WTC11 (cell line): Measurements from ENCODE around the gene SMYD3. TPM values are rescaled to one million over a fixed set of nuclear protein-coding genes. Genes with fewer than 3 reads are reported as not detected.

Experiments used
- ATAC-seq: fragments of 200-7000 bp; cut with Tn5 transposase; 2 replicates; pipeline ENCODE4 v1.10.0; 2021; ENCODE audit warnings: mild to moderate bottlenecking, moderate library complexity
- CTCF ChIA-PET: fragments of 300-600 bp; sonication (Branson Sonifier 250); formaldehyde crosslinking; loops from one replicate; lab custom pipeline; 2021; ENCODE audit warnings: antibody characterized with exemption; lab: Charles Lee
- POLR2A ChIA-PET: fragments of 350-600 bp; sonication (Branson Sonifier 250); formaldehyde crosslinking; loops from one replicate; lab custom pipeline; 2021; ENCODE audit warnings: antibody characterized with exemption; lab: Charles Lee
- DNase-seq: peaks from one replicate; pipeline ENCODE4 v3.0.0; 2021; ENCODE audit warnings: low spot score
- H3K27ac Mint-ChIP-seq: 2 replicates; pipeline ENCODE4 v1.8.0; 2021; ENCODE audit warnings: mixed read lengths
- H3K27me3 Mint-ChIP-seq: 2 replicates; pipeline ENCODE4 v1.8.0; 2021; ENCODE audit warnings: low read depth, mild to moderate bottlenecking, moderate library complexity, mixed read lengths
- H3K36me3 Mint-ChIP-seq: 2 replicates; pipeline ENCODE4 v1.8.0; 2021; ENCODE audit warnings: mixed read lengths
- H3K4me1 Mint-ChIP-seq: 2 replicates; pipeline ENCODE4 v1.8.0; 2022; ENCODE audit warnings: mixed read lengths
- H3K4me3 Mint-ChIP-seq: 2 replicates; pipeline ENCODE4 v1.8.0; 2021; ENCODE audit warnings: mild to moderate bottlenecking, moderate library complexity, mixed read lengths
- H3K9me3 Mint-ChIP-seq: 2 replicates; pipeline ENCODE4 v1.8.0; 2021; ENCODE audit warnings: mixed read lengths
- E2F5 ChIP-seq: sonication (generic); formaldehyde crosslinking; IDR thresholded peaks from 2 replicates; pipeline ENCODE4 v1.8.1; 2022; ENCODE audit warnings: mild to moderate bottlenecking, moderate library complexity, missing genetic modification reagents
- ESRRA ChIP-seq: sonication (generic); formaldehyde crosslinking; IDR thresholded peaks from 2 replicates; pipeline ENCODE4 v1.8.1; 2022; ENCODE audit warnings: mild to moderate bottlenecking, missing genetic modification reagents, borderline replicate concordance
- FOXP1 ChIP-seq: sonication (generic); formaldehyde crosslinking; IDR thresholded peaks from 2 replicates; pipeline ENCODE4 v1.8.0; 2022; ENCODE audit warnings: missing genetic modification reagents, mild to moderate bottlenecking, moderate library complexity, borderline replicate concordance
- NFYB ChIP-seq: sonication (generic); formaldehyde crosslinking; conservative IDR thresholded peaks from 2 replicates; pipeline ENCODE4 v1.8.0; 2022; ENCODE audit warnings: low read depth, missing genetic modification reagents
- SOX15 ChIP-seq: fragments of 250-450 bp; sonication (Bioruptor Pico); IDR thresholded peaks from 2 replicates; pipeline ENCODE4 v1.9.0; 2021; ENCODE audit warnings: mild to moderate bottlenecking
- ZBTB43 ChIP-seq: sonication (generic); formaldehyde crosslinking; IDR thresholded peaks from 2 replicates; pipeline ENCODE4 v1.8.1; 2023; ENCODE audit warnings: mild to moderate bottlenecking, missing genetic modification reagents
- ZNF121 ChIP-seq: sonication (generic); formaldehyde crosslinking; IDR thresholded peaks from 2 replicates; pipeline ENCODE4 v1.8.0; 2023; ENCODE audit warnings: missing genetic modification reagents
- ZNF512 ChIP-seq: sonication (generic); formaldehyde crosslinking; IDR thresholded peaks from 2 replicates; pipeline ENCODE4 v1.8.1; 2022; ENCODE audit warnings: missing genetic modification reagents, borderline replicate concordance
- ZSCAN18 ChIP-seq: fragments of 250-450 bp; sonication (Bioruptor Pico); IDR thresholded peaks from 2 replicates; pipeline ENCODE4 v2.1.2; 2022; ENCODE audit warnings: mild to moderate bottlenecking, moderate library complexity
- total RNA-seq: library from RNA; stranded (reverse); gene quantifications from 3 replicates; pipeline ENCODE4 v1.2.3, GENCODE V29; 2021
- TF ChIP-seq, protein P1 (sequence below): sonication (generic); formaldehyde crosslinking; IDR thresholded peaks from 2 replicates; pipeline ENCODE4 v1.8.0; 2022; ENCODE audit warnings: missing genetic modification reagents
- TF ChIP-seq, protein P2 (sequence below): sonication (generic); formaldehyde crosslinking; IDR thresholded peaks from 2 replicates; pipeline ENCODE4 v1.8.1; 2023; ENCODE audit warnings: mild to moderate bottlenecking, moderate library complexity, missing genetic modification reagents
- TF ChIP-seq, protein P3 (sequence below): sonication (generic); formaldehyde crosslinking; conservative IDR thresholded peaks from 2 replicates; pipeline ENCODE4 v1.8.1; 2023; ENCODE audit warnings: mild to moderate bottlenecking, low read depth, missing genetic modification reagents, moderate library complexity
- TF ChIP-seq, protein P4 (sequence below): sonication (generic); formaldehyde crosslinking; IDR thresholded peaks from 2 replicates; pipeline ENCODE4 v1.8.0; 2023; ENCODE audit warnings: missing genetic modification reagents, mild to moderate bottlenecking, borderline replicate concordance

The SMYD3 gene
- total RNA-seq, 1 experiment from 2014 or later = 21.4 TPM

DNA sequence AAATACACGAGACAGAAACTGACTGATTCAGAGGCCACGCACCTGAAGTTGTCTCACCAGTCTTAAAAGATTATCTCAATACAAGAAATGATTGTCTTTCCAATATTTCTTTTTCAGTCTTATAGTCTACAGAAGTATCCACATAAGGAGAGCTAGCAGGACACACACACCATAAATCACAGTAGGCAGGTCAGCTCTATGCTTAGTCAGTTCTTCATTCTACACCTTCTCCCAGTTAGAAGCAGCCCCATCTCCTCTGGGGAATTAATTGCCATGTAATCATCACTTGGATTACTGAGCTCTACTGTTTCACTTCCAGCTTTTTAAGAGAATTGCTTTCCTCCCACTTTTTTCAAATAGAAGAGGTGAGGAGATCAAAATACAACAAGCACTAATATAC lies 59.6 kb downstream of the SMYD3 start:
- H3K36me3 Mint-ChIP-seq = peaks cover 3% of the 10 kb centered on the region
- TF ChIP-seq NFYB = no peak
- H3K4me1 Mint-ChIP-seq = peaks cover 9% of the 10 kb centered on the region
- ATAC-seq = no peak
- CTCF ChIA-PET = no interaction called here
- H3K9me3 Mint-ChIP-seq = peaks cover 9% of the 10 kb centered on the region
- POLR2A ChIA-PET = no interaction called here
- H3K27ac Mint-ChIP-seq = no peak overlapping the region
- H3K4me3 Mint-ChIP-seq = no peak overlapping the region
- DNase-seq = no peak
- H3K27me3 Mint-ChIP-seq = no peaks in the 10 kb centered on the region

GRCh38 chr1:246445503-246445902 lies 61.6 kb downstream of the SMYD3 start:
- ChIA-PET CTCF (no interaction called here), POLR2A (no interaction called here)
- DNase-seq = no peak
- Mint-ChIP-seq H3K4me3 (no peak overlapping the region), H3K27me3 (no peaks in the 10 kb centered on the region), H3K9me3 (peaks cover 12% of the 10 kb centered on the region), H3K27ac (no peak overlapping the region), H3K36me3 (peaks cover 3% of the 10 kb centered on the region), H3K4me1 (peaks cover 9% of the 10 kb centered on the region)
- TF ChIP-seq ZNF512 (CRISPR knock-in tag) = no peak
- TF ChIP-seq, protein P1, sequence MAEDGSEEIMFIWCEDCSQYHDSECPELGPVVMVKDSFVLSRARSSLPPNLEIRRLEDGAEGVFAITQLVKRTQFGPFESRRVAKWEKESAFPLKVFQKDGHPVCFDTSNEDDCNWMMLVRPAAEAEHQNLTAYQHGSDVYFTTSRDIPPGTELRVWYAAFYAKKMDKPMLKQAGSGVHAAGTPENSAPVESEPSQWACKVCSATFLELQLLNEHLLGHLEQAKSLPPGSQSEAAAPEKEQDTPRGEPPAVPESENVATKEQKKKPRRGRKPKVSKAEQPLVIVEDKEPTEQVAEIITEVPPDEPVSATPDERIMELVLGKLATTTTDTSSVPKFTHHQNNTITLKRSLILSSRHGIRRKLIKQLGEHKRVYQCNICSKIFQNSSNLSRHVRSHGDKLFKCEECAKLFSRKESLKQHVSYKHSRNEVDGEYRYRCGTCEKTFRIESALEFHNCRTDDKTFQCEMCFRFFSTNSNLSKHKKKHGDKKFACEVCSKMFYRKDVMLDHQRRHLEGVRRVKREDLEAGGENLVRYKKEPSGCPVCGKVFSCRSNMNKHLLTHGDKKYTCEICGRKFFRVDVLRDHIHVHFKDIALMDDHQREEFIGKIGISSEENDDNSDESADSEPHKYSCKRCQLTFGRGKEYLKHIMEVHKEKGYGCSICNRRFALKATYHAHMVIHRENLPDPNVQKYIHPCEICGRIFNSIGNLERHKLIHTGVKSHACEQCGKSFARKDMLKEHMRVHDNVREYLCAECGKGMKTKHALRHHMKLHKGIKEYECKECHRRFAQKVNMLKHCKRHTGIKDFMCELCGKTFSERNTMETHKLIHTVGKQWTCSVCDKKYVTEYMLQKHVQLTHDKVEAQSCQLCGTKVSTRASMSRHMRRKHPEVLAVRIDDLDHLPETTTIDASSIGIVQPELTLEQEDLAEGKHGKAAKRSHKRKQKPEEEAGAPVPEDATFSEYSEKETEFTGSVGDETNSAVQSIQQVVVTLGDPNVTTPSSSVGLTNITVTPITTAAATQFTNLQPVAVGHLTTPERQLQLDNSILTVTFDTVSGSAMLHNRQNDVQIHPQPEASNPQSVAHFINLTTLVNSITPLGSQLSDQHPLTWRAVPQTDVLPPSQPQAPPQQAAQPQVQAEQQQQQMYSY (CRISPR knock-in tag) = no peak
- TF ChIP-seq ZBTB43 (CRISPR knock-in tag) = no peak
- no peak for TF ChIP-seq FOXP1
- TF ChIP-seq, protein P2, sequence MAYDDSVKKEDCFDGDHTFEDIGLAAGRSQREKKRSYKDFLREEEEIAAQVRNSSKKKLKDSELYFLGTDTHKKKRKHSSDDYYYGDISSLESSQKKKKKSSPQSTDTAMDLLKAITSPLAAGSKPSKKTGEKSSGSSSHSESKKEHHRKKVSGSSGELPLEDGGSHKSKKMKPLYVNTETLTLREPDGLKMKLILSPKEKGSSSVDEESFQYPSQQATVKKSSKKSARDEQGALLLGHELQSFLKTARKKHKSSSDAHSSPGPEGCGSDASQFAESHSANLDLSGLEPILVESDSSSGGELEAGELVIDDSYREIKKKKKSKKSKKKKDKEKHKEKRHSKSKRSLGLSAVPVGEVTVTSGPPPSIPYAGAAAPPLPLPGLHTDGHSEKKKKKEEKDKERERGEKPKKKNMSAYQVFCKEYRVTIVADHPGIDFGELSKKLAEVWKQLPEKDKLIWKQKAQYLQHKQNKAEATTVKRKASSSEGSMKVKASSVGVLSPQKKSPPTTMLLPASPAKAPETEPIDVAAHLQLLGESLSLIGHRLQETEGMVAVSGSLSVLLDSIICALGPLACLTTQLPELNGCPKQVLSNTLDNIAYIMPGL (CRISPR knock-in tag) = no peak
- TF ChIP-seq, protein P3, sequence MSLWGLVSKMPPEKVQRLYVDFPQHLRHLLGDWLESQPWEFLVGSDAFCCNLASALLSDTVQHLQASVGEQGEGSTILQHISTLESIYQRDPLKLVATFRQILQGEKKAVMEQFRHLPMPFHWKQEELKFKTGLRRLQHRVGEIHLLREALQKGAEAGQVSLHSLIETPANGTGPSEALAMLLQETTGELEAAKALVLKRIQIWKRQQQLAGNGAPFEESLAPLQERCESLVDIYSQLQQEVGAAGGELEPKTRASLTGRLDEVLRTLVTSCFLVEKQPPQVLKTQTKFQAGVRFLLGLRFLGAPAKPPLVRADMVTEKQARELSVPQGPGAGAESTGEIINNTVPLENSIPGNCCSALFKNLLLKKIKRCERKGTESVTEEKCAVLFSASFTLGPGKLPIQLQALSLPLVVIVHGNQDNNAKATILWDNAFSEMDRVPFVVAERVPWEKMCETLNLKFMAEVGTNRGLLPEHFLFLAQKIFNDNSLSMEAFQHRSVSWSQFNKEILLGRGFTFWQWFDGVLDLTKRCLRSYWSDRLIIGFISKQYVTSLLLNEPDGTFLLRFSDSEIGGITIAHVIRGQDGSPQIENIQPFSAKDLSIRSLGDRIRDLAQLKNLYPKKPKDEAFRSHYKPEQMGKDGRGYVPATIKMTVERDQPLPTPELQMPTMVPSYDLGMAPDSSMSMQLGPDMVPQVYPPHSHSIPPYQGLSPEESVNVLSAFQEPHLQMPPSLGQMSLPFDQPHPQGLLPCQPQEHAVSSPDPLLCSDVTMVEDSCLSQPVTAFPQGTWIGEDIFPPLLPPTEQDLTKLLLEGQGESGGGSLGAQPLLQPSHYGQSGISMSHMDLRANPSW (CRISPR knock-in tag) = no peak
- no peak for TF ChIP-seq E2F5
- no peak for TF ChIP-seq SOX15 (CRISPR knock-in tag)
- no peak for TF ChIP-seq NFYB
- no peak for ATAC-seq

- CTCF ChIA-PET = no interaction called here
- H3K27ac Mint-ChIP-seq = no peak overlapping the region
- H3K4me1 Mint-ChIP-seq = peaks cover 4% of the 10 kb centered on the region
- DNase-seq (no peak), ATAC-seq (no peak)
- H3K9me3 Mint-ChIP-seq = peaks cover 12% of the 10 kb centered on the region
- peaks cover 3% of the 10 kb centered on the region for H3K36me3 Mint-ChIP-seq
- H3K27me3 Mint-ChIP-seq = no peaks in the 10 kb centered on the region
- H3K4me3 Mint-ChIP-seq = no peak overlapping the region
- POLR2A ChIA-PET = no interaction called here
- TF ChIP-seq ZNF121 (CRISPR knock-in tag) = no peak
- TF ChIP-seq ESRRA = no peak
- no peak for TF ChIP-seq ZSCAN18 (CRISPR knock-in tag)
- TF ChIP-seq, protein P4, sequence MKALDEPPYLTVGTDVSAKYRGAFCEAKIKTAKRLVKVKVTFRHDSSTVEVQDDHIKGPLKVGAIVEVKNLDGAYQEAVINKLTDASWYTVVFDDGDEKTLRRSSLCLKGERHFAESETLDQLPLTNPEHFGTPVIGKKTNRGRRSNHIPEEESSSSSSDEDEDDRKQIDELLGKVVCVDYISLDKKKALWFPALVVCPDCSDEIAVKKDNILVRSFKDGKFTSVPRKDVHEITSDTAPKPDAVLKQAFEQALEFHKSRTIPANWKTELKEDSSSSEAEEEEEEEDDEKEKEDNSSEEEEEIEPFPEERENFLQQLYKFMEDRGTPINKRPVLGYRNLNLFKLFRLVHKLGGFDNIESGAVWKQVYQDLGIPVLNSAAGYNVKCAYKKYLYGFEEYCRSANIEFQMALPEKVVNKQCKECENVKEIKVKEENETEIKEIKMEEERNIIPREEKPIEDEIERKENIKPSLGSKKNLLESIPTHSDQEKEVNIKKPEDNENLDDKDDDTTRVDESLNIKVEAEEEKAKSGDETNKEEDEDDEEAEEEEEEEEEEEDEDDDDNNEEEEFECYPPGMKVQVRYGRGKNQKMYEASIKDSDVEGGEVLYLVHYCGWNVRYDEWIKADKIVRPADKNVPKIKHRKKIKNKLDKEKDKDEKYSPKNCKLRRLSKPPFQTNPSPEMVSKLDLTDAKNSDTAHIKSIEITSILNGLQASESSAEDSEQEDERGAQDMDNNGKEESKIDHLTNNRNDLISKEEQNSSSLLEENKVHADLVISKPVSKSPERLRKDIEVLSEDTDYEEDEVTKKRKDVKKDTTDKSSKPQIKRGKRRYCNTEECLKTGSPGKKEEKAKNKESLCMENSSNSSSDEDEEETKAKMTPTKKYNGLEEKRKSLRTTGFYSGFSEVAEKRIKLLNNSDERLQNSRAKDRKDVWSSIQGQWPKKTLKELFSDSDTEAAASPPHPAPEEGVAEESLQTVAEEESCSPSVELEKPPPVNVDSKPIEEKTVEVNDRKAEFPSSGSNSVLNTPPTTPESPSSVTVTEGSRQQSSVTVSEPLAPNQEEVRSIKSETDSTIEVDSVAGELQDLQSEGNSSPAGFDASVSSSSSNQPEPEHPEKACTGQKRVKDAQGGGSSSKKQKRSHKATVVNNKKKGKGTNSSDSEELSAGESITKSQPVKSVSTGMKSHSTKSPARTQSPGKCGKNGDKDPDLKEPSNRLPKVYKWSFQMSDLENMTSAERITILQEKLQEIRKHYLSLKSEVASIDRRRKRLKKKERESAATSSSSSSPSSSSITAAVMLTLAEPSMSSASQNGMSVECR = no peak
Observed at GRCh38 chr1:246444617-246445016, 62.5 kb downstream of the SMYD3 start.
